AG04450 (cell line): Measurements from ENCODE around the gene SEMA5A. TPM values are rescaled to one million over a fixed set of nuclear protein-coding genes. Genes with fewer than 3 reads are reported as not detected.
A peak's percentile ranks its signal among the peaks of the same experiment; 100 is the strongest.

Experiments used
- CTCF ChIA-PET: fragments of 300-600, 350-600 bp; formaldehyde crosslinking; extraction: SDS; loops from one replicate; lab custom pipeline; 2022; ENCODE audit warnings: antibody characterized with exemption, inconsistent platforms; lab: Charles Lee
- POLR2A ChIA-PET: fragments of 350-600 bp; formaldehyde crosslinking; extraction: SDS; loops from one replicate; lab custom pipeline; 2021; ENCODE audit warnings: antibody characterized with exemption, inconsistent platforms; lab: Yijun Ruan, JAX
- DNase-seq: peaks from one replicate; pipeline ENCODE4 v3.0.0-alpha.2; 2011; ENCODE audit warnings: low read depth, low spot score
- H3K27ac ChIP-seq: one replicate; pipeline ENCODE4 v1.5.1; 2012; ENCODE audit warnings: low read depth, low read length, control low read depth
- H3K27me3 ChIP-seq: one replicate; pipeline ENCODE4 v1.6.0; 2012; ENCODE audit warnings: low read length; ENCODE audit not compliant: control insufficient read depth, insufficient read depth
- H3K4me3 ChIP-seq: 2 replicates; pipeline ENCODE4 v1.5.1; 2011; ENCODE audit warnings: mild to moderate bottlenecking, low read depth, low read length, control low read depth
- H3K9me3 ChIP-seq: 2 replicates; pipeline ENCODE4 v1.5.1; 2012; ENCODE audit warnings: low read length; ENCODE audit not compliant: control insufficient read depth, insufficient read depth
- polyA plus RNA-seq: library from polyadenylated mRNA; depleted of rRNA; stranded (reverse); fragments of >200 nt; gene quantifications from 2 replicates; pipeline ENCODE4 v1.2.3, GENCODE V29; 2011
- TF ChIP-seq, protein P1 (sequence below): IDR thresholded peaks from 2 replicates; pipeline ENCODE4 v1.5.1; 2011; ENCODE audit warnings: low read depth, low read length, control low read depth, inconsistent platforms

Gene SEMA5A
- polyA plus RNA-seq, 1 experiment, result 31.8 TPM

DNA sequence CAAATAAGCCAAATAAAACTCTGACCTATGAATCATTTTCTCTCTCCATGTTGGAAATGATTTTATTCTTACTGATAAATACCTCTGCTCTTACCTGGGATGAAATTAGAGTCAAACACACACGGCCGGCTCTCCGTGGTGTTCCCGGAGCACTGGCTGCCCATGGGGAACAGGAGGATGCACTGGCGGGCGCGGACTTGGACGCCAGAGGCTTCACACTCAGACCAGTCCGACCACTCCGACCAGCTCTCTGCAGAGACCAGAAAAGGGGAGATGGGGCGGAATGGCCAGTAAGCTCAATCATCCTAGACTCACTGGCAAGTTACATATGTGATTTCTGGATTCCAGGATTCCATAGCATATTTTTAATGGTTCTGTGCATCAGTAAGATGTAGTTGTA is 494.1 kb downstream of the SEMA5A start:
- H3K27ac ChIP-seq, result no peak overlapping the region
- TF ChIP-seq, protein P1, sequence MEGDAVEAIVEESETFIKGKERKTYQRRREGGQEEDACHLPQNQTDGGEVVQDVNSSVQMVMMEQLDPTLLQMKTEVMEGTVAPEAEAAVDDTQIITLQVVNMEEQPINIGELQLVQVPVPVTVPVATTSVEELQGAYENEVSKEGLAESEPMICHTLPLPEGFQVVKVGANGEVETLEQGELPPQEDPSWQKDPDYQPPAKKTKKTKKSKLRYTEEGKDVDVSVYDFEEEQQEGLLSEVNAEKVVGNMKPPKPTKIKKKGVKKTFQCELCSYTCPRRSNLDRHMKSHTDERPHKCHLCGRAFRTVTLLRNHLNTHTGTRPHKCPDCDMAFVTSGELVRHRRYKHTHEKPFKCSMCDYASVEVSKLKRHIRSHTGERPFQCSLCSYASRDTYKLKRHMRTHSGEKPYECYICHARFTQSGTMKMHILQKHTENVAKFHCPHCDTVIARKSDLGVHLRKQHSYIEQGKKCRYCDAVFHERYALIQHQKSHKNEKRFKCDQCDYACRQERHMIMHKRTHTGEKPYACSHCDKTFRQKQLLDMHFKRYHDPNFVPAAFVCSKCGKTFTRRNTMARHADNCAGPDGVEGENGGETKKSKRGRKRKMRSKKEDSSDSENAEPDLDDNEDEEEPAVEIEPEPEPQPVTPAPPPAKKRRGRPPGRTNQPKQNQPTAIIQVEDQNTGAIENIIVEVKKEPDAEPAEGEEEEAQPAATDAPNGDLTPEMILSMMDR, result no peak
- ChIA-PET CTCF (no interaction called here), POLR2A (no interaction called here)
- no peaks in the 10 kb centered on the region for H3K27me3 ChIP-seq
- no peak overlapping the region for H3K4me3 ChIP-seq
- no peak for DNase-seq
- no peaks in the 10 kb centered on the region for H3K9me3 ChIP-seq

DNA sequence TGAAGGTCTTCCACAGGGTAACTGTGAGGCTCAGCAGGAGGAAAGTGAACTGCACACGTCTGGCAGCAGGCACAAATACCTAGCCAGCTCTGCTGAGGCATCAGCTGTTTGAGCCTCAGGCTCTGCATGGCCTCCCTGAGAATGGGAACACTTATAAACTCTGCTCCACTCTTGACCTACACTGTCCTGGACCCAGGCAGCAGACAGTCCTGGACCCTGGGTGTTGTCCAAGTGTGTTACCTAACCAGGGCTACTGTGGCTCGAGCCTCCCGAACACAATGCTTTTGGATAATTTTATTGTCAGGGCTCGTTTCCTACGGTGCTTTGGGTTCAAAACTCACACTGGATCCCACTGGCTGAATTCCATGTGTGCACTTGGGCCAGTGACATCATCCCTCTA is 497.9 kb downstream of the SEMA5A start:
- H3K27ac ChIP-seq, result peak overlapping the region; percentile 71
- DNase-seq, result no peak
- no peaks in the 10 kb centered on the region for H3K9me3 ChIP-seq
- TF ChIP-seq, protein P1, result no peak
- no peaks in the 10 kb centered on the region for H3K27me3 ChIP-seq
- POLR2A ChIA-PET, result no interaction called here
- CTCF ChIA-PET, result no interaction called here
- no peak overlapping the region for H3K4me3 ChIP-seq

DNA sequence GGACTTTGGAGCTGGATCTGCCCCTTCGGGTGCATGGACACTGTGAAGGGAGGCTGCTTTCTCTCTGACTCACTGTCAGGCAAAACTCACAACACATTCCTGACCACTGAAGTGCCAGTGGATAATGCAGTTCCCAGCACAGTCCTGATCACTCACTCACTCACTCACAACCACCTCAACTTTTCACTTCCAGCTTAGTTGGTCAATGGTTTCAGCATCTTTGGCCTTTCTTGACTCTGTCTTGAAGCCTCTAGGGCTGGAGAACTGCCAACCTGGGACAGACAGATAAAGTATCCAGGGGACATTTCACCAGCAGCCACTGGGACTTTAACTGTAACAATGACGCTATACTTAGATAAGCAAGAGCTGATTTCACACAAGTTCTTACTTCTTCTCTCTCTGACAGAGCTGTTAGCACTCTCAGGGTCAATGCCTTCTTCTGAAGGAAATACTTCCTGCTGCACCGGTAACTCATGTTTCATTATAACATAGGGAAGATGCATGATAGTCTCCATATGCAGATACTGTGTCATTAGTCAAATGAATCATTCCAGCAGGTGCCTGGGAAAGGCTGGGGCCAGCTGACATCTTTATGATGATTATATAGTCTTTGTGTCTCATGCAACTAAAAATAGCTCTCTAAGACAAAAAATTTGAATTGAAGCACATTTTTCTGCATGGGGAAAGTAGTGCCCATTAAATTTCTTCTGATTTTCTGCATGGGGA is 499.0 kb downstream of the SEMA5A start:
- Histone ChIP-seq H3K27me3 (no peaks in the 10 kb centered on the region), H3K27ac (peak overlapping the region; percentile 74), H3K9me3 (no peaks in the 10 kb centered on the region), H3K4me3 (no peak overlapping the region)
- peak; percentile 81 for DNase-seq
- POLR2A ChIA-PET, result interaction anchor here (0.6 to 1.6 kb wide), 5 partner anchors 31 to 1121 kb away, joined by 3 to 5 read pairs (median 4); no protein-coding TSS in a partner anchor
- CTCF ChIA-PET, result no interaction called here
- TF ChIP-seq, protein P1, result no peak

DNA sequence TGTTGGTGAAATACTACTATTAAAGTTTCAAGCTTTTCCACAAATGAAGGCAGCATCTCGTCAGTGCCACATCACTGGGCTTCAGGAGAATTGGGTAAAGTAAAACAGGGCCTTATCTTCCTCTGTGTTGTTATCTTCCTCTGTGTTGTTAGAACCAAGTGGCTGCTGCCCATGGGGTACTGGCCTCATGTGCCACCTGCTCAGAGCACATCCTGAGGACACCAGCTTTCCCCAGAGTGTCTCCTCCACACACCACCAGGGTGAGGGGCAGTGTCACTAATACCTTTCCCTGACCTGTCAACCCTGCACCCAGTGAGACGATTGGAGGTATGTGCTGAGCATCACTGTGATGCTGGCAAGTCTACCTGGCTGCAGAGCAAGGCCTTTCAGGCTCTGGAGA is 499.9 kb downstream of the SEMA5A start:
- H3K9me3 ChIP-seq, result no peaks in the 10 kb centered on the region
- no peaks in the 10 kb centered on the region for H3K27me3 ChIP-seq
- H3K4me3 ChIP-seq, result no peak overlapping the region
- TF ChIP-seq, protein P1, result no peak
- CTCF ChIA-PET, result no interaction called here
- H3K27ac ChIP-seq, result peak overlapping the region; percentile 74
- DNase-seq, result no peak
- POLR2A ChIA-PET, result interaction anchor here (1.4 to 1.6 kb wide), 2 partner anchors 139 to 217 kb away, joined by 3 to 5 read pairs; no protein-coding TSS in a partner anchor

DNA sequence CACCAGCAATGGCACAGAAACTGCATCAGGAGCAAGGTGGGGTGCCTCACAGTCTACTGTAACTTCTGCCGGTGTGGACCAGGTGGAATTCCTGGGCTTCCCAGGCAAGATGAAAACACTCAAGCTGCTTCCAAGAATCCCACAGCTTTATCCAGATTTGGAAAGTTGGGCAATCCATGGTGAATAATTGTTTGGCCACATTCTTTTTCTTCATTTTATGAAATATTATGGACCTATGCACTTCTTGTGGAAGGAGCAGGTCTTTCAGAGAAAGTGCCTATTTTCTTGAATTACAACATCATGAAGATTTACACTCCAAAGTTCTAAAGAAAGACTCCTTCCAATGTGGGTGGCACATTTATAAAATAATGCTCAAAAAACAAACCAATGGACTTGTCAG is 503.6 kb downstream of the SEMA5A start:
- no peak for DNase-seq
- ChIA-PET CTCF (no interaction called here), POLR2A (no interaction called here)
- Histone ChIP-seq H3K9me3 (no peaks in the 10 kb centered on the region), H3K27ac (no peak overlapping the region), H3K27me3 (no peaks in the 10 kb centered on the region), H3K4me3 (no peak overlapping the region)
- TF ChIP-seq, protein P1, result no peak
